Stimulated activated naive CD8-positive, alpha-beta T cell treated with anti-CD3 and anti-CD28 coated beads, Interleukin-15, Interleukin-2, amounts not matched to agents 100 U/mL and 50 U/mL, for 24 hours (primary cell): ENCODE data around the gene FRMD3.

Experiments
- ATAC-seq: fragments of 150-1000 bp; cut with Tn5 transposase; one replicate; pipeline ENCODE4 v1.10.0; 2021
- DNase-seq: peaks from one replicate; pipeline ENCODE4 v3.0.0; 2021

The FRMD3 gene

DNA sequence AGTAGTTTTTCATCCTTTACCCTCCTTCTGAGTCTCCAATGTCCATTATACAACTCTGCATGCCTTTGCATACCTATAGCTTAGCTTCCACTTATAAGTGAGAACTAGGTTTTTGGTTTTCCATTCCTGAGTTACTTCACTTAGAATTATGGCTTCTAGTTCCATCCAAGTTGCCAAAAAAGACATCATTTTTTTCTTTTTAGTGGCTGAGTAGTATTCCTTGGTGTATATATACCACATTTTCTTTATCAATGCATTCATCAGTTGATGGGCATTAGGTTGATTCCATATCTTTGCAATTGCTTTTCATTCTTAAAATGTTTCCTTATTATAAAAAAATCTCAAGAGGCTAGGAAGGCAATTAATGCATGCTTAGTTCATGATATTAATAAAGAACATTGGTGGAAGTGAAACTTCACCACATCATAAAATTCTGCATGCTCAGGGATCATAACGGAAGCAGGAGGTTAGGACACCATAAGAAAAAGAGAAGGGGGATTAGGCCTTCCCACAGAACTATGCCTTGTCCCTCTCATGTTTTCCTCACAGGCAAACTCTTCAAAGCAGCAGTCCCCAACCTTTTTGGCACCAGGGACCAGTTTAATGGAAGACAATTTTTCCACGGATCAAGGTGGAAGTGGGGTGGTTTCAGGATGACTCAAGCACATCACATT, 105.2 kb downstream of the FRMD3 start:
- DNase-seq: no peak
- ATAC-seq: no peak

DNA sequence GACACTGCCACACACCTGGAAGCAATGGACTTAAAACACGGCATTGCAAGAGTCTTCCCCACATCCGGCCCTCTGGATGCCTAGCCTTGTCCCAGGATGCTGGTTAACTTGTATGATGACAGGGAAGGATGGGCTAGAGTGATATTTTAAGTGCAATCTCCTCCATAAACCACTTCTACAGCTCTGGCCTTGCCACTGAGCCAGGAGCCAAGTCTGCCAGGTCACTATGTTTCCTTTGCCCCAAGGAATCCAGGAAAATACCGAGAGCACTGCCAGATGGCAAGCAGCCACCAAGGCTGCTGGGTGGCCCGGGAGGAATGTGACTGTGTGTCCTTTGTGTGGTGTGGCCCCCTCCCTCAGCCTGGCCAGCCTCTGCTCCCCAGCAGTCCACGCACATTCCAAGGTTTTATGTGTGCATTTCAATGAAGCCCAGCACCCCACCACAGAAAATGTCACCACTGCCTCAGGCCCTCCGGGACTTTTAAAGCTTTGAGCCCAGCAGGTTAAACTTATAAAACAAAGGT, 106.0 kb downstream of the FRMD3 start:
- DNase-seq (no peak), ATAC-seq (no peak)

GRCh38 chr9:83431101-83432060, 106.8 kb downstream of the FRMD3 start:
- DNase-seq: no peak
- ATAC-seq: no peak

DNA sequence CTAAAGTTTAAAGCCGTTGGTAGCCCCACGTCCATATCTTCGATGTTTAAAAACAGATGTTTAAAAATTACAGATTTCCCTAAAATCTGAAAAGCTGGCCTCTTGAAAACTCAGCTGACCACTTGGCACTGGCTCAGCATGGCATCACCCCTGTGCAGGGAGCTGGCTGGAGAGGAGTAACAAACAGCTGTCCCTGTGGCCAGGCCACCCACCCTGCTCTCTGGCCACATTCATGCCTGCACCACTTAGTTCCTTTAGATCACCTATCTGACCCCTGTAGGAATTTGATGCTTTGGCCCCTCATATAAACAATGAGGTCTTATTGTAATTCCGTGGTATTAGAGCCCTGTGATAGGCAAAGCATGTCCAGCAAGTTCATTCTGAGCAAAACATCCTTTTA, 107.5 kb downstream of the FRMD3 start:
- ATAC-seq (no peak), DNase-seq (no peak)

GRCh38 chr9:83429229-83429628, 109.0 kb downstream of the FRMD3 start:
- no peak for DNase-seq
- no peak for ATAC-seq

DNA sequence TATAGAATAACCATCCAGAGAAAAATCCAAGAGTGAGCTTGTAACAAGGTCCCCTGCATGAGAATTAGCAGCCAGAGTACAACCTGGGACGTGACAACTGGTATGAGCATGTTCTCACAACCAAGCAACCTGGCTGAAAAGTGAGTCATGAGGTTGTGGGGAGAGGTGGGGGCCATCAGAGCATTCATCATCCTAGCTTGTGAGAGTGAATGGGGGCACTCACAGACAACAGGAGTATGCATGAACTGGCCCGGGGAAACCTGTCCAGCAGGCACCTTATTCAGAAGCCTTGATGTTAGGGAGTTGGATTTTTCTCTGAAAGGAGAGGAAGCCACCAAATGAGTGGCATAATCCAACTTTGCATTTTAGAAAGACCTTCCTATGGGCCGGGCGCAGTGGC, 113.0 kb downstream of the FRMD3 start:
- DNase-seq (no peak), ATAC-seq (no peak)

- DNase-seq (no peak), ATAC-seq (no peak)
Measured at GRCh38 chr9:83424831-83425230, 113.4 kb downstream of the FRMD3 start.

DNA sequence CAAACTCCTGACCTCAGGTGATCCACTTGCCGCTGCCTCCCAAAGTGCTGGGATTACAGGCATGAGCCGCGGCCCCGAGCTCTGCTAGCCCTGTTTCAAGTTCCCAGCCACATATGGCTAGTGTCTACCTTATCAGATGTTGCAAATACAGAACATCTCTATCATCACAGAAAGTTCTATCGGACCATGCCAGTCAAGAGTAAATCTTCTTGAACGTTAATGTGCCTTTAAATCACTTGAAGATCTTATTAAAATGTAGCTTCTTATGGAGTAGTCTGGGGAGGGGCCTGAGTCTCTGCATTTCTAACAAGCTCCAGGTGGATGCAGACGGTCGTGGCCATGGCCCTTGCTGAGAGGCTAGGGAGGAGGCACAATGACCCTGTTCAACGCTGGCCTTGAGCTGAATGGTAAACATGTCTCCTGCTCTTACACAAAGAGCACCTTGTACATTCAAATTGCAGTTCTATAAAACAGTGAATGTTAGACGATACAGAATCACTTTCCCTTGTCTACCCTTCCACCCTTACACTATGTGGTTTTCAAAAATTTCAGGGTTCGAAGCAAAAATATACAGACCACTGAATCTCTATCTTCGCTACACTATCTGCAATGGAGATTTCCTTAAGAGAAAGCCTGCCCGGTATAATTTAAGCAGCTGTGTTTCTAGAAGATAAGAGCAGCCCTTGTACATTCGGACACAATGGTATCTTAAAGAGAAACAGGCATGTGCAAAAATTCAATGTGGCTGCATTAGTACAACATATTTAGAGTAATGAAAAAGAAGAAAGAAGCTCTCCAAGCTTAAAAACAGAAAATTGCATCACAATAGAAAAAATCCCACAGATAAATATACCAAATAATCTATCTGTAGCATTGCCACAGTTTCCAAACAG, 114.1 kb downstream of the FRMD3 start:
- no peak for DNase-seq
- no peak for ATAC-seq

GRCh38 chr9:83422527-83422926, 115.7 kb downstream of the FRMD3 start:
- DNase-seq (no peak), ATAC-seq (no peak)

- DNase-seq (no peak), ATAC-seq (no peak)
Measured at GRCh38 chr9:83420486-83420885, 117.7 kb downstream of the FRMD3 start.

DNA sequence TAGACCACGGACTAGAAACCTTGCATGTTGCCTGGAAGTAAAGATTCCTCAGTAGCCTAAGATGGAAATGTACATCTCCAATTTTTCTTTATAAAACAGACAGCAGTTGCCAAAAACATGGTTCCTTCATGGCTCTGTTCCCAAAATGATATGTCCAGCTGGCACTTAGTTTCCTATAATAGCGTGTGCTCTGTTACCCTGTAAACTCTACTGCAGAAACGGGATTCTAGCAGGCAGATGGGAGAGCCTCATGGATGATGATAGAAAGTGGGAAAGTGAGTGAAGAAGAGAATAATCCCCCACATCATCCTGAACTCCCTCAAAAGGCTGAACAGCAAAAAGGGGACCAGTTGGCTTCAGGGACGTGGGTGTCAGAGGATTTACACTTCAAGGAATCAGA, 118.2 kb downstream of the FRMD3 start:
- no peak for ATAC-seq

DNA sequence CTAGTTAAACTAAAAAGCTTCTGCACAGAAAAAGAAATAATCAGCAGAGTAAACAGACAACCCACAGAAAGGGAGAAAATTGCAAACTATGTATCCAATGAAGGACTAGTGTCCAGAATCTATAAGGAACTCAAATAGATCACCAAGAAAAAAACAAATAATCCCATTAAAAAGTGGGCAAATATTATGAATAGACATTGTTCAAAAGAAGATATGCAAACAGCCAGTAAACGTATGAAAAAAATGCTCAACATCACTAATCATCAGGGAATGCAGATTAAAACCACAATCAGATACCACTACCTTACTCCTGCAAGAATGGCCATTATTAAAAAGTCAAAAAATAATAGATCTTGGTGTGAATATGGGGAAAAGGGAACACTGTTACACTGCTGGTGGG, 119.9 kb downstream of the FRMD3 start:
- ATAC-seq: no peak
- DNase-seq: no peak

More for the DNA sequence above, 118.2 kb downstream of the FRMD3 start:
- DNase-seq: no peak

GRCh38 chr9:83413367-83413766, 124.8 kb downstream of the FRMD3 start:
- no peak for DNase-seq
- no peak for ATAC-seq

GRCh38 chr9:83410701-83411100, 127.5 kb downstream of the FRMD3 start:
- no peak for ATAC-seq
- no peak for DNase-seq

DNA sequence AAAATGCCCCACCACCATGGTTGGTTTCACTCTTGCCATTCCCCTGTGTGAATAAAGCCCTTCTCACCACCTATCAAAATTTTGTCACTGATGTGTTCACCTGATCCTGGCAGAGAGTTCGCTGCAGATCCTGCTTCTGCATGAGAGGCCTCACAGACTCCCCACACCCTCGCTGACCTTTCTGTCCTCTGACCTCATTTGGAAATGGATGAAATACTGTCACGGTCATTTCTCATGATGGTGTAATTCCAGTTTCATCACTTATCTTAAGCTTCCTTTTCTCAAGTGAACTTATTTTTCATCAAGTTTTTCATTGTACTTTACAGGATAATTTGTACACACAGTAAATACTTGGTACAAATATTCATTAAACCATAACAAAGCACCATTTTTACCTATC, 131.3 kb downstream of the FRMD3 start:
- no peak for DNase-seq
- ATAC-seq: no peak

DNA sequence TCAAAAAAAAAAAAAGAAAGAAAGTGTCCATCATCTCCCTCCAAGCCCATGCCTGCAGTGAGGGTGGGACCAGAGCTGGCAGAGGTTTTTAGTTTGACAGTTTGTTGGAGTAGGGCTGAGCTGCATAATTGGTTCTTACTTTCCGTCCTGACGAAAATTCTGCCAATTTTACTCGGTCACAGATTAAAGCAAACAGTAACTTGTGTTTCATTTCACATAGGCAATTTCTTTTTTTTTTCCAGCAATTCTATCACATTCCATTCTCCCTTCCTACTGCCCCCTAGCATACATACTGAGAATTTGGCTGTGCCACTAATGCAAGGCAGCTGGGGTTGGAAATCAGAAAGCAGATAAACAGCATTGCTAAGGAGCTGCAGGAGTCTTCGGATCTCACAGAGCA, 132.4 kb downstream of the FRMD3 start:
- DNase-seq (no peak), ATAC-seq (no peak)

GRCh38 chr9:83403527-83404238, 134.5 kb downstream of the FRMD3 start:
- ATAC-seq (no peak), DNase-seq (no peak)

DNA sequence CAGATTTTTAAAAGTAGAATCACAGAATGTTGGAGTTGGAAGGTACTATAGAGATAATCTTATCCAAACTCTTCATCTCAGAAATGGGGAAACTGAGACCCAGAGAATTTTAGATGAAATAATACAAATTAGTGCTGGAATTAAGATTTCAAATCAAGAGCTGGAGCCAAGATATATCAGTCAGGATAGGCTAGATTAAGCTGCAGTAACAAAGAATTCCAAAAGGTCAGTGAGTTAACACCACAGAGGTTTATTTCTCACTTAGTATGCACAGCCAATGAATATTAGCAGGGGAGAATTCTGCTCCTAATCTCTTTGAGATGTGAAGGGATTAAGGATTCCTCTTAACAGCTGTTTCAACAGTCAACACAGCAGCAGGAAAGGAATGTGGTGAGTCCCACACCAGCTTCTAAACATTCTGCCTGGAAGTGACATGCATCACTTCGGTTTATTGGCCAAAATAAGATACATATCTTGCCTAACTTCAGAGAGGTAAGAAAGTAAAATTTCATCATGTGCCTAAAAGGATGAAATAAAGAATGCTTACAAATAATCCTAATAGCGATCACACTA, 136.8 kb downstream of the FRMD3 start:
- ATAC-seq: no peak

GRCh38 chr9:83396813-83397212, 141.4 kb downstream of the FRMD3 start:
- ATAC-seq: no peak

More for the DNA sequence above, 136.8 kb downstream of the FRMD3 start:
- no peak for DNase-seq

DNA sequence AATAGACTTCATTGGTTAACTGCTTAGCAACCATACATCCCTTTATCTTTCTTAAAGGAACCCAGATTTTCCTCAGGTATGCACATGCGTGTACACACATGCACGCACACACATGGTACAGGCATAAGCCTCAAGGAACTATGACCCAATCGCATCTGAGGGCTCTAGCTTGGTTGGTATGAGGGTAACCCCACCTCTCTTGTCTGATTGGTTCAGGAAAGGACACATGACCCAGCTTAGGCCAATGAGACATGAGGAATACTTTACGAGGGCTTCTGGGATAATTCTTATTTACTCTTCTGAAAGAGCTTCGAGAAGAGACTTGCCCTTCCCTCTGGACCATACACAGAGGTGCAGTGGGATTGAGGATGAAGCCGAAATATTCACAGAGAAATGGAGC, 141.9 kb downstream of the FRMD3 start:
- DNase-seq: no peak
- no peak for ATAC-seq

More at GRCh38 chr9:83396813-83397212, 141.4 kb downstream of the FRMD3 start:
- DNase-seq: no peak

DNA sequence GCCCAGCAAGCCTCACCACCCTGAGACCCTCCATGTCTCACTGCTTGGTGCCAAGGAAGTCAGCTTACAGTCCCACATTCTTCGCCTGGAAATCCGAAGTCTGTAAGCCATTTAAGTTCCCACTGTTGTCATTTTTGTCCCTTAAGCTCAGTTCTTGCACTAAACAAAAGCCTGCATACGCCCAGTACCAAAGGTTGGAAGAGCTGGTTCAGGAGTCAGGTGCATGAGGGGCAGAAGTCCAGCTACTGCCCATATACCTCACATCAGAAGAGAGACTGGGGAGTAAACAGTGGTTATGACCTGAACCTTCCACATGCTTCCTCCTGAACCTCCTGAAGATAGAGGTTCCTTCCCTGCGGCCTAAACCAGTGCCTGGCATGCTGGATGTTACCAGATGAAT, 146.0 kb downstream of the FRMD3 start:
- DNase-seq: no peak
- ATAC-seq: no peak
